Stimulated activated naive CD4-positive, alpha-beta T cell treated with Interleukin-2 at 50 U/mL for 16 hours (primary cell): ENCODE results near the gene DCANP1.
"Not testable (repeated sequence)": the region's sequence is repeated elsewhere in the genome, so short reads cannot be mapped to it uniquely, and the experiment has no call there.

Experiments used
- DNase-seq: peaks from one replicate; lab custom pipeline; 2025; lab: John Stamatoyannopoulos, UW

DCANP1 gene

GRCh38 chr5:135447298-135447929 lies at the start of gene DCANP1:
TSS of gene DCANP1 (minus strand) at chr5:135447348. CDS start at chr5:135447108, 240 bp downstream.
- no peak for DNase-seq

GRCh38 chr5:135495531-135495930 lies 48.4 kb upstream of the DCANP1 start:
- not testable (repeated sequence) for DNase-seq

GRCh38 chr5:135494196-135494595 lies 47.0 kb upstream of the DCANP1 start:
- DNase-seq: no peak

GRCh38 chr5:135493406-135494180 lies 46.4 kb upstream of the DCANP1 start:
- DNase-seq: no peak

GRCh38 chr5:135492319-135492626 lies 45.1 kb upstream of the DCANP1 start:
- DNase-seq: no peak

GRCh38 chr5:135491552-135492318 lies 44.6 kb upstream of the DCANP1 start:
- DNase-seq: no peak

- no peak for DNase-seq
Observed at GRCh38 chr5:135491038-135491551, 43.9 kb upstream of the DCANP1 start.

GRCh38 chr5:135490245-135491037 lies 43.3 kb upstream of the DCANP1 start:
- DNase-seq: no peak

- no peak for DNase-seq
Observed at GRCh38 chr5:135489466-135490244, 42.5 kb upstream of the DCANP1 start.

GRCh38 chr5:135488727-135489465 lies 41.7 kb upstream of the DCANP1 start:
- no peak for DNase-seq

- no peak for DNase-seq
Observed at GRCh38 chr5:135487839-135488514, 40.8 kb upstream of the DCANP1 start.

- no peak for DNase-seq
Observed at GRCh38 chr5:135487037-135487395, 39.9 kb upstream of the DCANP1 start.

GRCh38 chr5:135486131-135487036 lies 39.2 kb upstream of the DCANP1 start:
- DNase-seq: no peak

GRCh38 chr5:135484674-135485086 lies 37.5 kb upstream of the DCANP1 start:
- DNase-seq: no peak

- DNase-seq: no peak
Observed at GRCh38 chr5:135483254-135483653, 36.1 kb upstream of the DCANP1 start.

GRCh38 chr5:135482381-135482933 lies 35.3 kb upstream of the DCANP1 start:
- no peak for DNase-seq

- no peak for DNase-seq
Observed at GRCh38 chr5:135481909-135482311, 34.8 kb upstream of the DCANP1 start.

- DNase-seq: no peak
Observed at GRCh38 chr5:135481387-135481786, 34.2 kb upstream of the DCANP1 start.

- DNase-seq: no peak
Observed at GRCh38 chr5:135480511-135480910, 33.4 kb upstream of the DCANP1 start.
